ENCODE results near the gene FZR1. TPM values are rescaled to one million over a fixed set of nuclear protein-coding genes. Genes with fewer than 3 reads are reported as not detected.

The FZR1 gene
- total RNA-seq, 4 donors from 2014 or later = 18.6 to 31.8 (median 25.7) TPM

- Histone ChIP-seq H3K9me3 (no peaks in the 10 kb centered on the region), H3K27ac (no peak overlapping the region), H3K36me3 (peaks cover 0 to 54% (median 0%) of the 10 kb centered on the region in 3 donors), H3K4me3 (no peak overlapping the region), H3K27me3 (no peaks in the 10 kb centered on the region), H3K4me1 (peaks cover 0 to 45% (median 3%) of the 10 kb centered on the region in 4 donors)
- TF ChIP-seq CTCF (IDR thresholded peaks at IDR 0.05) (no peak), EP300 (IDR thresholded peaks at IDR 0.05) (no peak), POLR2A (IDR thresholded peaks at IDR 0.05) (no peak)
- no peak for DNase-seq (ENCODE audit: low spot score in 2 of 2)
- WGBS, 2 donors = 86 to 89% methylated on average over 2 of the region's 2 CpGs
Measured at GRCh38 chr19:3518659-3519058, 12.5 kb downstream of the FZR1 start.

GRCh38 chr19:3519126-3519525 lies 13.0 kb downstream of the FZR1 start:
- H3K9me3 ChIP-seq = no peaks in the 10 kb centered on the region
- no peak for DNase-seq (ENCODE audit: low spot score in 2 of 2)
- H3K4me3 ChIP-seq = no peak overlapping the region
- peaks cover 0 to 42% (median 3%) of the 10 kb centered on the region in 4 donors for H3K4me1 ChIP-seq
- TF ChIP-seq CTCF (IDR thresholded peaks at IDR 0.05) (no peak), POLR2A (IDR thresholded peaks at IDR 0.05) (no peak), EP300 (IDR thresholded peaks at IDR 0.05) (no peak)
- no peaks in the 10 kb centered on the region for H3K27me3 ChIP-seq
- 86 to 87% methylated on average over 8 to 18 of the region's 18 CpGs for WGBS, 2 donors
- H3K36me3 ChIP-seq = peaks cover 0 to 59% (median 0%) of the 10 kb centered on the region in 3 donors
- H3K27ac ChIP-seq = no peak overlapping the region

GRCh38 chr19:3520166-3521103 lies 14.3 kb downstream of the FZR1 start:
- H3K27me3 ChIP-seq = no peaks in the 10 kb centered on the region
- peaks cover 0 to 31% (median 3%) of the 10 kb centered on the region in 4 donors for H3K4me1 ChIP-seq
- no peak for DNase-seq (ENCODE audit: low spot score in 2 of 2)
- no peak overlapping the region for H3K27ac ChIP-seq
- H3K36me3 ChIP-seq = peaks cover 0 to 68% (median 0%) of the 10 kb centered on the region in 3 donors
- H3K4me3 ChIP-seq = no peak overlapping the region
- TF ChIP-seq POLR2A (IDR thresholded peaks at IDR 0.05) (no peak), CTCF (IDR thresholded peaks at IDR 0.05) (no peak), EP300 (IDR thresholded peaks at IDR 0.05) (no peak)
- WGBS, 2 donors = 89% methylated on average over 28 to 34 of the region's 37 CpGs
- no peaks in the 10 kb centered on the region for H3K9me3 ChIP-seq

- TF ChIP-seq POLR2A (IDR thresholded peaks at IDR 0.05) (no peak), EP300 (IDR thresholded peaks at IDR 0.05) (no peak), CTCF (IDR thresholded peaks at IDR 0.05) (no peak)
- no peak for DNase-seq (ENCODE audit: low spot score in 2 of 2)
- Histone ChIP-seq H3K4me3 (no peak overlapping the region), H3K36me3 (peaks cover 0 to 74% (median 5%) of the 10 kb centered on the region in 3 donors), H3K27ac (no peak overlapping the region), H3K9me3 (no peaks in the 10 kb centered on the region), H3K27me3 (no peaks in the 10 kb centered on the region), H3K4me1 (peaks cover 0 to 25% (median under 1%) of the 10 kb centered on the region in 4 donors)
- 88 to 92% methylated on average over 7 of the region's 7 CpGs for WGBS, 2 donors
Measured at GRCh38 chr19:3521104-3521445, 15.0 kb downstream of the FZR1 start.
